ENCODE measurements around the gene LRRC7.
A peak's percentile ranks its signal among the peaks of the same experiment; 100 is the strongest.

Gene LRRC7

DNA sequence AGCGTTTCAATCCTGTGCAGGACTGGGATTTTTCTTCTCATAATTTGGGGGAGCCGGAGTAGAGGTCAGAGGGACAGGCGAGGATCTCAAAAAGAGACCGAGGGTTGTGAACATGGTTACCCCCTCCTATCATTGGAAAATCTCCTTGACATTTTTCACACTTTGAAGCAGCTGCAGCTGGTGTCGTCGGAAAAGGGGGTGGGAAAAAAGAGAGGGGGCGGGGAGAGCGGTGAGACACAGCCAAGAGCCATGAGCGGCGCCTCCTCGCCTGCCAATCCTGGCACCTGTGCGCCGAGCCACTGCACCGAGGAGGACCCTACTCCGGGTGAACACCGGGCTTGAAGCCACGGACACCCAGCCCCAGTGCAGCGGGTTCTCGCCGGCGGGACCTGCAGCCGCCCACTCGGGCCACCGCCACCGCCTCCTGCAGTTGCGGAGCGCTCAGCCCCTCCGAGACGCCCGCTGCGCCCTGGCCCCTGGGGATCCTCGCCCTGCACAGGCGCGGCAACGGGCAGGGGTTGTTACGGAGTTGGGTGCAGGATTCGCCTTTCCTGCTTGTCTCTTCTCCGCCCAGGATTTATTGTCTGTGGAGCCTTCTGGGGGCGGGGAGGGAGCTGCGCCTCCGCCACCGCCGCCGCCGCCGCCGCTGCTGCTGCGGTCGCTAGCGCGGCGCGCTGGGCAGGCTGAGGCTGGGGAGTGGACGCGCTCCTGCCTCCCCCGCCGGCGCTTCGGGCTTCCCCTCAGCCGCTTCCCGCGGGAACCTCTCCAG is at the start of gene LRRC7:
LRRC7 (plus strand) TSS at position 271 of the 769 bp plus-strand sequence. CDS start 718 bp downstream, outside the sequence.
- DNase-seq, result peak; percentile 77

DNA sequence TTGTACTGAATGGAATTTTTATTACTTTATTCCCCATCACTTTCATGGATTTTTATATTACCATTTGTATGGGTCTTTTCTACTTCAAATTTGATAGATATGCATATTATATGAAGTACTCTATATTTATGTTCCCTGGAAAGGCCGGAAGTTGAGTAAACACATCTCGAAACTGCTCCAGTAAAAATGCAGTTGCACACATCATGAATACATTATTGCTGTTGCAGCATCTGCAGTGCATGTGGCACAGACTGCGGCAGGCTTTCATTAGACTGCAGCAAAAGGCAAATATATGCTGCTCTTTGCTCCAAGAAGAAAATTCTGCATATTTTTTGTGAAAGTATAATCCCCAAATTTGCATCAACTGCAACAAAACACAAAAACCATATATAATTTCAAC is 48.7 kb upstream of the LRRC7 start:
- no peak for DNase-seq

DNA sequence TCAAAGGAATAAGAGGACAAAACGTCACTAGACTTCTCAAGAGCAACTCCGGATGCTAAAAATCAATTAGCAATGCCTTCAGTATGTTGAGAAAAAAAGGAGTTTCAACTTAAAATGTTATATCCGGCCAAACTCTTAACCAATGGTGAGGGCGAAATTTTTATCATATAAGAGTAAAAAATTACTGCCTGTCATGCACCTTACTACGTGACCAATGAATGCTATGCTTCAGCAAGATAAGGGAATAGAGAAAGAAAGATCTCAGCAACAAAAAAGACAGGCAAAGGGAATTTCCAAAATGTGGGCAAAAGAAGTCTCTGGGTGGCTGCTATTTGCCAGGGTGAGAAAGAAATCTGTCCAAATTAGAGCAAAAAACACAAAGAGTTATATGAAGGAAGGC is 47.4 kb upstream of the LRRC7 start:
- no peak for DNase-seq

DNA sequence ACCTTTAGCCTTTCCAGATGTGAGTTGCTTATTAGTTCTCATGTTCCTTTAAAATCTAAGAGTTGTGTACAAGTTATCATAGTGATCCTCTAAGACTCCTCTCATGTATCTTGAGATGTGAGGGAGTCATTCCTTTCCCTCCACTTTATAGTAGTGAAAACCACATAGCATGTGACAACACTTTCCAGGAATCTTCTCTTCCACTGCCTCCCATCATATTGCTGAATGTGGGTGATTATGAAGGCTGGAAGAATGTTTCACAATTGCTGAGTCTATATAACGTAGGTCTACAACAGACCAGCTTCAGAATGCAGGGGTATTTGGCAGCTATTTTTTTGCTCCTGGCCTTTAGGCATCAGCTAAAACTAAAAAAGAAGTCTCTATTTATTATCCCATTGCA is 44.7 kb upstream of the LRRC7 start:
- no peak for DNase-seq

DNA sequence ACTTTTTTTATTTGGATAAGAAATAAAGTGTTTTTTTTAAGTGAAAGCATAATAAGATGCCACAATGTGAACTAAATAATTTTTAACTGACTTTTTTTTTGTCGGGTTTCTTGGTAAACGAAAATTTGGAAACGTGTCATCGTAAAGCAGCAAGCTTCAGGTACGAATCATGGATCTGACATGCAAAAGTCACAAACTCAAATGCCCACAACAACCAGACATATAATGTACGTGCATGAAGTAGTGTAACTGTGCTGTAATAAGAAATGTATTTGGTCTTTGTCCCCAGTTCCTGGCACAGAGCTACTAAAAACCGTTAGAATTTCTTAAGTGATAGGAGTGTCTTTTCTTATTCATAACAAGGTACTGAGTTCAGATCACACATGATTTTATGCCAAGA is 44.3 kb upstream of the LRRC7 start:
- DNase-seq, result no peak

DNA sequence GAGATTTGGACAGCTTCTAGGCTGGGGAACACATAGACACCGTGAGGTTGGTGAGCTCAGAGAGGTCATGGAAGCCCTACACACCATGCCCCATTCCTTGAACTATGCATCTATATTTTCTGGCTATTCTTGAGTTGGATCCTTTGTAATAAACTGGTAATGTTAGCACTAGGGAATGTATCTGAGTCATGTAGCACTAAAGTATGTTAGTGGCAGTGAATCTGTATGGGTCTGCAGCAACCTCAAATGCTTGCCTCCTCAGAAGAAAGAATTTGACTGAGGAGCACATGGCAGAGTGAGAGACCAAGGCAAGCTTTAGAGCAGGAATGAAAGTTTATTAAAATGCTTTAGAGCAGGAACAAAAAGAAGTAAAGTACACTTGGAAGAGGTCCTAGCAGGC is 43.7 kb upstream of the LRRC7 start:
- no peak for DNase-seq

DNA sequence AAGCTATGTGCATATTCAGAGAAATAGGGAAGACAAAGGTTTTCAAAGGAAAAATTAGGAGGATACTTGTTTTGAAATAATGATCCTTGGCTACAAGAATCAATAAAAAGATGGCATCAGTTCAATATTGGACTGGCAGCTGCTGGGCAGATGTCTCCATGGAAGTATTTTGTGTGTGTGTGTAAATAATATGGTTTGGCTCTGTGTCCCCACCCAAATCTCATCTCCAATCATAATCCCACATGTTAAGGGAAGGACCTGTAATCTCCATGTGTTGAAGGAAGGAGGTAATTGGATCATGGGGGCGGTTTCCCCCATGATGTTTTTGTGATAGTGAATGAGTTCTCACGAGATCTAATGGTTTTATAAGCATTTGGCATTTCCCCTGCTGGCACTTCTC is 40.4 kb upstream of the LRRC7 start:
- no peak for DNase-seq

DNA sequence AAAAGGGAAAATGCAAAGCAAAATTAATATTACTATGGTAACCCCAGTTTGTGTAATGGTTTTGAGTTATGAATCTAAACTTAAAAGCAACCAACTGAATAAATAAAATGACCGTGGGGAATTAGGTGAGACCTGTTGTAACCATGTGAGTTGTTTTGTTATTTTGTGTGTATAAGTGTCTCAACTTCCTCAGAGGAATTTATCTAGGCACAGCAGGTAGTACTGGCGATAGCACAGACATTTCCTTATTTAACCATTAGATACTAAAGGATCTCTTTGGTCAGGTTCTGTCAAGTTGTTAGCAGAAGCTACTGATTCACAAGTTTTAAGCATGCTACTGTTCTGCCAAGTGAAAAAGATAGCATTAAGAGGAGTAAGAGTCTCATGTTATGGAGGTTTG is 39.3 kb upstream of the LRRC7 start:
- DNase-seq, result no peak

DNA sequence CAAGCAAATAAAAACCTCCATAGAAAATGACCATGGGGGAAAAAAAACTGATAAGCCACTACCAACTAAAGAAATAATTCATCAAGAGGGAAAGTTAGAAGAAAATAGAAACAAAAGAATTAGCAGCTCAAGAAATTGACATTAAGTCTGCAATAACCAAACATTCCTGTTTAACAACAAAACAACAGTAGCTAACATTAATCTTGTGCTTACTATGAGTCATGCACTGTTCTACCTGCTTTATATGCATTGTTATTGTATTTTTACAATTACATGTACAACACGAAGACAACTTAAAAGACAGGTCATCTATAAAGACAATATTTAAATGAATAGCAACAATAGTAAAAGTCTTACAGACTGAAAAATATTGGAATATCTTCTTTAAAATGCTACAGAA is 34.4 kb upstream of the LRRC7 start:
- DNase-seq, result no peak

DNA sequence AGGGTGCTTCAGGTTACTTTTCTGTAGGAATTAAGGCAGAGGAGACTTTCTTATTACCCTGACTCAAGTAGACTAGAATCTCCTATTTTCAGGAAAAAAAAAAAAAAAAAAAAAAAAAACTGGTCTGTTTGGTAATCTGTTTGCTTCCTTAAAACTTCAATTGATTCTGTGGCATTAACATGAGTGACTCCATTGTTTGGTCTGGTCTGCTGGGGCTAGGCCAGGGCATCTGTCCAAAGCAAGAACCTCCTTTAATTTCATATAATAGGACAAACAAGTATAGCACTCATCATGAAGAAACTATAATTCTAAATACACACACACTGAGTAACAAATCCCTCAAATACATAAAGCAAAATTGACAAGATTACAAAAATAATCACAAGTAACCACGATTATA is 32.9 kb upstream of the LRRC7 start:
- DNase-seq, result no peak

DNA sequence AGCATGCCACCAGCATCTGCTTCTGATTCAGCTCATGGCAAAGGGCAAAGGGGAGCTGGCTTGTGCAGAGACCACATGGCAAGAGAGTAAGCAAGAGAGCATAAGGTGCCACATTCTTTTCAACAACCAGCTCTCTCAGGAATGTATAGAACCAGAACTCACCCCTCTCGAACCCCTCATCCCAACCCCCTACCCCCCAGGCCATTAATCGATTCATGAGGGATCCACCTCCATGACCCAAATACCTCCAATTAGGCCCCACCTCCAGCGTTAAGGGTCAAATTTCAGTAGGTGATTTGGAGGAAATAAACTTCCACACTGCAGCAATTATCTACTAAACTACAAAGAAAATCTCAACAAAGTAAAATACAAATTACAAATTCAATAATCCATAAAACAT is 32.2 kb upstream of the LRRC7 start:
- no peak for DNase-seq

DNA sequence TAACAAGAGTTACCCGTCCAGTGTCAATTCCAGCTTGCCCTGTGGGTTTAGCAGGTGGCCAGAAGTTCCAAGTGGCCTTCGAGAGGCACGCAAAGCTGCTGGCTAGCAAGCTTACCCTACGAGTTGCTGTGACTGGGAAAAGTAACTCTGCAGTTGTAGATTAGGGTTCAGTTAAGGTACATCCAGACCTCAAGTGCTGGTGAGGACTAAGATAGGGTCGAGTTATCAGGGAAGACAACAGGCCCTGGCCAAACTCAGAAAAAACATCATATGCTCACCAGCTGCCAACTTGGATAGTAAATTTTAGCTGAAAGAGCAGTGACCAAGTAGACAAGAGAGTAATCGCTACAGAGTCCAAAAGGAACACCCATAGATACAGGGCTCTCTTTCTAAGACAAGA is 27.7 kb upstream of the LRRC7 start:
- DNase-seq, result no peak

DNA sequence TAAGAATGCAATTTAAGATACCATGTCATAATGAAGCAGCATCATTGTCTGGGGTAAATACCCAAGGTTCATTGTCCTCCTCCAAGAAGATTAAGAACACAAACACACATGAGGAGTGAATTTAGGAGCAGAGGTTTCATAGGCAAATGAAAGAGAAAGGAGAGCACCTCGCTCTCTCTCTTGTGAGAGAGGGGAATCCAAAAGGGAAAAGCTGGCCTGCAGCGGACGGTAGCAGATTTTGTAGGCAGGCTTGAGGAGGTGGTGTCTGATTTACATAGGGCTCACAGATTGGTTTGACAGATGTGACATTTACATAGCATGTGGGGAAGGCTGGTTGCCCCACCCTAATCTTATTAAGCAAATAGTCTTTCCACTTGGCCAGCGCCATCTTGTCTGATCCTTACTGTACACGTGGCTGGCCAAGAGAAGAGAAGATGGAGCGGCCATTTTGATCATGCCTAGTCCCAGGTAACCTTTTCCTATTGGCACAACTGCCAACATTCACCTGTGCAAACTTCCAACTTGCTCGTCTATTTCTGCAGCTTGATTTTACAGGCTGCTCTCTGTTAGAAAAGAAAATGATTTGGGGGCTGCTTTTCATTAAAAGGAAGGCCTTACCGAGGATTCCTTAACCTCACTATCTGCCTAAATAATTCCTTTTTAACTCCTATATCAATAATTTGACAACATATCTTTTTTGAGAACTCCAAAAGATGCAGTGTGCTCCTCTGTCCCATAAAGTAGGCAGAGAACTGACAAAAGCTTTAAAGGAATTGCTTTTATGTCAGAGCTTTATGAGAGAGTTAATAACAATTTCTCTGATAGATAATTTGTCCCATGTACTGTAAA is 16.0 kb upstream of the LRRC7 start:
- no peak for DNase-seq

DNA sequence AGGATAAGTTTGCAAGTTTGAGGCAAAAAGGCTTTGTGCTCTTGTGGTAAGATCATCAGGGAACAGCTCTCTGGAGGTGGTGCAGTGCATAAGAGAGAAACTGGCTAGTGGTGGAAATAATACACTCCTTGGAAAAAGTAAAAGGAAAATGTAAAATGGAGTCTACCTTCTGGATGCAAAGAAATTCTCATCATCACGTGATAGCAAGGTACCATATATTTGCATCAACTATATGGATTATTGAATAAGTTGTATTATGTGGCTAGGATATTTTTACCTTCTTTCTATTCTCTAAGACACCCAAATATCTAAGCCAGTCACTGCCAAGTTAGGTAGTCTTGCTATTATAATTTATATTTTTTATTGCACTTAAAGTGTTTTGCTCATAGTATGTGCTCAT is 14.0 kb upstream of the LRRC7 start:
- no peak for DNase-seq

DNA sequence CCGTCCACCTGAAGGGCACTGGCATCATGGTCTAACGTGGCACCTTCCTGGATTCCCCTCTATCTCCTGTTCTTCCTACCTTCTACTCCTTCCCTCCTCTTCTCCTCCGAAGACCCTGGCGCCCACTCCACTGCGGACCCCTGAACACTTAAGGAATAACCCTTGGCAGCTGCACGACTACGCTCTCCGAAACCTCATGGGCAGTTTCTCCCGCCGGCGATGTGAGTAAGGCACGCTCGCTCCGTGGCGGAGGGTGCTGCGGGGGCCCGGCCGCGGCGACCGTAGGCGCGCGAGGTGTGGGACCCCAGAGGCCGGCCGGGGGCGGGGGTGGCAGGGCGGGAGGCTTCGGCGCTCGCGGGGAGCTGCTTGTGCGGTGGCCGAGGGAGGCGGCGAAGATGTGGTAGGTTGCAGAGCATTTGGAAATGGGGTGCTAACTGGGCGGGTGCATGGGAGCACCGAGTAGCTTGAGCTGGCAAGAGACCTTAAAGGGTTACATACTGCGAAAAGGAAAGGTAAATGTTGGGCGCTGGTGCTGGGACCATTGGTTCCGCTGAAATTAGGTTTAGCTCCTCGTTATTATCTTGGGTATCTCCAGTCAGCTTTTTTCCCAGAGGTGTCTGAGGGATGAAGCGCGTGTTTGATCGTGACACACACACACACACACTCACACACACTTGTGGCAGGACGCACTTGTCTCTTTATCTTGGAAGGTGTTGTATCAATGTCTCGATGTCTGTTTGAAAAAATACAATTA is 876 bp downstream of the LRRC7 start:
- no peak for DNase-seq

DNA sequence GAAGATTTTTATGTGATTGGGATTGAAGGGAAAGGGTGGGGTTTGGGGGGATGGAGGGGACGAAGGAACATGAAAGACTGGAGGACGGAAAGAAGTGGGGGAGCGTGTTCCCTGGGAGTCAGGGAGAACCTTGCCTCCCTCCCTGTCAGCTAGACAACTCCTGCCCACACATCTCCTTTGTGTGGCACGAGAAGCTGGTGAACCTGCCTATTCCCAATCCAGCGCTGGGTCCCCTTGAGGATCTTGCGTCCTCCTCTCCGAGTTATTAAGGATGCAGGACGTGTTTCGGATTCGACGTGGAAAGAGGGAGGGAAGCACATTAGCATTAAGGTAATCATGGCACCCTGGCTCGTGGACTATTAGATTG is 1.4 kb downstream of the LRRC7 start:
- DNase-seq, result peak; percentile 55

DNA sequence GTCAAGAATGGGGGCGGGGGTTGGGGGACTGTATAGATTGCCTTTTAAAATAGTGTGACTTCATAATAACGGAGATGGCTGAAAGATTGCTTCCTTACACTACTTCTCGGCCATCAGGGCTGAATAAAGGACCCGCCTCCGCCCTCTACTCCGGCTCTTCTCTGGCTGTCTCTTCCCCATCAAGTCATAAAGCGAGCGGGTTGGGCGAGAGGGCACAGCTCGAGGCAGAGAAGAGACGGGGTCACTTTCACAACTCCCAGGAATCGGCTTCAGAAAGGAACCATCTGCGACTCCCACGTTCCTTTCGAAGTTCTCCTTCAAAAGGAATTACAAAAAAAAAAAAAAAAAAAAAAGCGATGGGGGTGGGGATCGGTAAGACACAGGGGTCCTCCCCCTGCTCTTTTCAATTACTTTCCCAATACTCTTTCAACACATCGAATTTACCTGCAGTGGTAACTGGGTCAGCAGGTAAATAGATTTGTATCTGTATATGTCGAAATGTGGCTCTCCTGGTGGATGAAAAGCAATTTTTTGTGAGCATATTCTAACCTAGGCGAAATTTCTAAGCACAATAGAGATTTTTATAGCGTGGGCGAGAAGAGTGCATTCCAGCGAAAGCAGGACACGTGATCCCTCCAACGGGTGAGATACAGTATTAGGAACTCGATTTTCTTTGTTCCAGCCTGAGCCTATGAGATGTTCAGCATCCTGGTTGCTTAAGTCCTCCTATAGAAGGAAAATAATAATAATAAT is 2.0 kb downstream of the LRRC7 start:
- peak; percentile 55 for DNase-seq

DNA sequence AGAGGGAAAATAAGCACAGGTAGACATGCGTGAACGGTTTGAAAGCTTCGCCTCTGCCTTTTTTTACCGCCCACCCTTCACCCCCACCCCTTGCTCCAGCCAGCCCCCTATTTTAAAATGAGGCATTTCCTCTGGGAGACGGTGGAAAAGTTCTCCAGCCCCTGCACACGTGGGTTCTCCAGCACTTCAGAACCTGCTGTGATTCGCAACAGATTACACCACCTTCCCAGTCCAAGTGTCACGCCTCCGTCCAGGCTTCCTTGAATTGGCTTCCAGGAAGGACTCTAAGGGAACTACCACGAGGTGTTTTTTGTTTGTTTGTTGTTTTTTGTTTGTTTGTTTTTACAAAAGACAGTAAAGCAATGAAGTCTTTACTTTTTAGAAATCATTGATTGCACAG is 2.6 kb downstream of the LRRC7 start:
- DNase-seq, result no peak

DNA sequence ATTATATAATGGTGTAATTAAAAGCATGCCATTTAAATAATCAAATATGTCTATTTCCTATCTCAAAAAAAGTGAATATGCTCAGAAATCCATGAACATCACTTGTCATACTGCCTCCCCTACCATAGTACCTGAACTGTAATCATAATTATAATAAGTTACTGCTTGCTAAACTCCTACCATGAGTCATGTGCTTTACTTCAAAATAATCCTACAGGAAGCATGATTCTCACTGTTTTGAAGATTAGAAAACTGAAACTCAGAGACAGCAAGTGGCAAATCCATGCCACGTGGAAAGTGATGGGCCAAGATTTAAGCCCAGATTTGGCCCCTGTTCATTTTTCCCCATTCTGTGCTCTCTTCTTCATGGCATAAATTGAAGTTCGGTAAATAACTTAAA is 5.2 kb downstream of the LRRC7 start:
- no peak for DNase-seq

DNA sequence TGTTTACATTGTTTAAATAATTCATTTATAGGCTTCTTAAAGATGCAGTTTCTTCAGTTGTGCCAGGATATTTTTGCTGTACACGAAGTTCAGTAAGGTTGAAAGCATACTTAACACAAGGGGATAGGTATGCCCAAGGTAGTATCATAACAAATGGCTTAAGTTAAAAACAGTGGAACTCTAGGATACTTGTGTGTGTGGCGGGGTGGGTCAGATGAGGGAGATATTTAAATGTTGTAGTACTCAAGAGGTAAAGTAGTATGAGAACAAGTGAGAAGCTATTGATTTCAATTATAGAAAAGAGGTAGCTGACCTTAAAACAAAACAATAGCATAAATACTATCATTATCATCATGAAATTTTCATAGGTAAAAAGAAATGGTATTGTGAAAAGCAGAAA is 6.2 kb downstream of the LRRC7 start:
- DNase-seq, result no peak

DNA sequence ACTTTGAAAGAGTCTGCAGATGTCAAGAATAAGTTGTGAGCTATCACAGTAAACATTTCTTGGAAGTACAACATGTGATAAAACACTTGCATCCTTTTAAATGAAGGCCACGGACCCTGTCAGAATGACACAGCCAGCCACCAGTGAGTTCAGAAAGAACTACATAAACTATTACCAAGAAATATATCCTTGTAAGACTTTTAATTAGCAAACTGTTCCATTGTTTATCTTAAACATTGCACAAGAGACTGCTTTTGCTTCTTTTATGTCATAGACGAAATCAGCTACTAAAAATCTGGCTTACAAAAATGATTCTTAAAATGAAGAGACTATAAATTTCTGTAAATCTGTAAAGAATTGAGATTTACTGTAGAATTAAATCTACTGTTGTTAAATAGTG is 17.9 kb downstream of the LRRC7 start:
- DNase-seq, result no peak

DNA sequence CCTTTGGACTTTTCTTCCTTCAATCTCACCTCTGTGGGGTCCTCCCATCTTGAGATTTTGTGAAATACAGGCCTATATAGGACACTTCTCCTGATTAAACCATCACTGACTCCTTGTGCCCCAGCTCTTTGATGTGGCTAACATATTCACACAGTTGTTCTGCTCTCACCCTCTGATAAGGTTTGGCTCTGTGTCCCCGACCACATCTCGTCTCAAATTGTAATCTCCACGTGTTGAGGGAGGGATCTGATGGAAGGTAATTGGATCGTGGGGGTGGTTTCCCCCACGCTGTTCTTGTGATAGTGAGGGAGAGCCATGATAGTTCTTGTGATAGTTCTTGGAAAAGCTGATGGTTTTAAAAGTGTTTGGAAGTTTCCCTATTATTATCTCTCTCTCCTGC is 19.7 kb downstream of the LRRC7 start:
- no peak for DNase-seq

DNA sequence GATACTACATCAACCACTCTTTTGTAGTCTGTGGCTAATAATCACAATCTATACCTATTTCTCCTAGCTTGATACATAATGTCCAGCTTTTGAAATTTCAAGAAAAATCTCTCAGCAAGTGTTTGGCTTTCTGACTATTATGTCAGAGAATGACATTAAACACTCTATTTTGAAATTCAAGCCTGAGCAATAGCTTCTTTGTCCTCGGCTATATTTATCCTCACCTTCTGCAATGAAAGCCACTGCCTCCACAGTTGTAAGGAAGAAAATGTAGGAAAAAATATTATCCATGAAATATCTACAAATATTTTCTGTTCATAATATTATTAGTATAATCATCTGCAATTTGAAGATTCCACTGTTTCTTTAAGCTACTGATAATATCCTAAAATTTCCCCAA is 22.1 kb downstream of the LRRC7 start:
- DNase-seq, result no peak

All from NCI-H748 treated with DMSO at 0.1 percent for 48 hours (cell line).